ENCODE results near the gene CRIP3. TPM values are rescaled to one million over a fixed set of nuclear protein-coding genes. Genes with fewer than 3 reads are reported as not detected.

CRIP3 gene
- total and polyA plus RNA-seq, 2 of the 13 experiments (the other 11 are each of a cell fraction or from before 2014, with no cell fraction given) = 6.3 to 9.3 TPM

DNA sequence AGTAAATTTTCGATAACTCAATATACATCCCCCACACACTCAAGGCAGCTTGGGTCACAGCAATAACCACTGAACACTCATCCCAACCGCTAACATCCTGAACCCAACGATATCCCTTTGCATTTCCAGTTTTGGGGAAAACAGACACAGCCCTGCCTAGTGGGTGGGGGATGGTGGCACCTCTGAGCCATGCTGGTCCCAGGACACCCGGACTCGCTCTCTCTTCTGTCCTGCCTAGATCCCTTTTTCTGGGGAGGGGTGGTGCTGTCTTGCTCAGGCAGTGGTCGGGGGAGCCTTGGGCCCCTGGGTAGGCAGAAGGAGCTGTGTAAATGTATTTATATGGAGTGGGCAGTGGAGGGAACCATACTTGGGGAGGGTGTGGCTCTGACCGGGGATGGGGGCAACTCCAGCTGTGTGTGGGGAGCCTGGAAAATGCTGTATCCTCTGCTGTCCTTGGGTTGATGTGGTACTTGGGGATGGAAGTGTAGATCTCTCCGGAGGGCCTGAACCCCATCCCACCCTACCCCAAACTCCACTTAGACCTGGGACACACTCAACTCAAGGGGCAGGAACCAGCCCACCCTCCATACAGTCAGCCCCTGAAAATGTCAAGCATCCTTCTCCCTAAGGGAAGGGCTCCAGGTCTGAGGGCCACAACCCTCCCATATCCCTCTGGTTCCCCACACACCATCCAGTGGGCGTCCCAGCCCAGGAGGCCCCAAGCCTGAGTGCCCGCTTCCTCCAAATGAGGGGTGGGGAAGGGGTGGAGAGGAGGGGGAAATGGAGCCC lies 34.3 kb downstream of the CRIP3 start (continued):
- TF ChIP-seq ZNF235 (CRISPR knock-in tag; IDR thresholded peaks at IDR 0.05; ENCODE audit: borderline replicate concordance) = no peak
- TF ChIP-seq, protein P1, sequence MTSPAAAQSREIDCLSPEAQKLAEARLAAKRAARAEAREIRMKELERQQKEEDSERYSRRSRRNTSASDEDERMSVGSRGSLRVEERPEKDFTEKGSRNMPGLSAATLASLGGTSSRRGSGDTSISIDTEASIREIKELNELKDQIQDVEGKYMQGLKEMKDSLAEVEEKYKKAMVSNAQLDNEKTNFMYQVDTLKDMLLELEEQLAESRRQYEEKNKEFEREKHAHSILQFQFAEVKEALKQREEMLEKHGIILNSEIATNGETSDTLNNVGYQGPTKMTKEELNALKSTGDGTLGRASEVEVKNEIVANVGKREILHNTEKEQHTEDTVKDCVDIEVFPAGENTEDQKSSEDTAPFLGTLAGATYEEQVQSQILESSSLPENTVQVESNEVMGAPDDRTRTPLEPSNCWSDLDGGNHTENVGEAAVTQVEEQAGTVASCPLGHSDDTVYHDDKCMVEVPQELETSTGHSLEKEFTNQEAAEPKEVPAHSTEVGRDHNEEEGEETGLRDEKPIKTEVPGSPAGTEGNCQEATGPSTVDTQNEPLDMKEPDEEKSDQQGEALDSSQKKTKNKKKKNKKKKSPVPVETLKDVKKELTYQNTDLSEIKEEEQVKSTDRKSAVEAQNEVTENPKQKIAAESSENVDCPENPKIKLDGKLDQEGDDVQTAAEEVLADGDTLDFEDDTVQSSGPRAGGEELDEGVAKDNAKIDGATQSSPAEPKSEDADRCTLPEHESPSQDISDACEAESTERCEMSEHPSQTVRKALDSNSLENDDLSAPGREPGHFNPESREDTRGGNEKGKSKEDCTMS (CRISPR knock-in tag; conservative IDR thresholded peaks at IDR 0.05) = no peak
- TF ChIP-seq ZNF354B (CRISPR knock-in tag; IDR thresholded peaks at IDR 0.05) = no peak
- no peak; the same call in 1 of the 2 replicates for TF ChIP-seq ZNF350 (CRISPR knock-in tag; IDR thresholded peaks at IDR 0.05; ENCODE audit: borderline replicate concordance, low read depth)
- TF ChIP-seq ZFY (CRISPR knock-in tag; IDR thresholded peaks at IDR 0.05) = no peak
- no peak for TF ChIP-seq TSC22D2 (CRISPR knock-in tag; IDR thresholded peaks at IDR 0.05; ENCODE audit: borderline replicate concordance)
- no peak for TF ChIP-seq ELF1 (CRISPR knock-in tag; IDR thresholded peaks at IDR 0.05)
- no peak for TF ChIP-seq NR2C2 (CRISPR knock-in tag; IDR thresholded peaks at IDR 0.05; ENCODE audit: borderline replicate concordance)
- TF ChIP-seq, protein P2, sequence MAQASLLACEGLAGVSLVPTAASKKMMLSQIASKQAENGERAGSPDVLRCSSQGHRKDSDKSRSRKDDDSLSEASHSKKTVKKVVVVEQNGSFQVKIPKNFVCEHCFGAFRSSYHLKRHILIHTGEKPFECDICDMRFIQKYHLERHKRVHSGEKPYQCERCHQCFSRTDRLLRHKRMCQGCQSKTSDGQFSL (CRISPR knock-in tag; IDR thresholded peaks at IDR 0.05) = no peak
- no peak for TF ChIP-seq NONO (IDR thresholded peaks at IDR 0.05)
- no peak for TF ChIP-seq NONO (CRISPR knock-in tag; conservative IDR thresholded peaks at IDR 0.05)
- TF ChIP-seq, protein P3, sequence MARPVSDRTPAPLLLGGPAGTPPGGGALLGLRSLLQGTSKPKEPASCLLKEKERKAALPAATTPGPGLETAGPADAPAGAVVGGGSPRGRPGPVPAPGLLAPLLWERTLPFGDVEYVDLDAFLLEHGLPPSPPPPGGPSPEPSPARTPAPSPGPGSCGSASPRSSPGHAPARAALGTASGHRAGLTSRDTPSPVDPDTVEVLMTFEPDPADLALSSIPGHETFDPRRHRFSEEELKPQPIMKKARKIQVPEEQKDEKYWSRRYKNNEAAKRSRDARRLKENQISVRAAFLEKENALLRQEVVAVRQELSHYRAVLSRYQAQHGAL (CRISPR knock-in tag; IDR thresholded peaks at IDR 0.05; ENCODE audit: not compliant biosample characterization) = no peak
- TF ChIP-seq SALL1 (CRISPR knock-in tag; IDR thresholded peaks at IDR 0.05) = peak; percentile 44; the same call in 1 of the 2 replicates
- 0 out of 2 replicates have a peak, but pooled peaks have one; percentile 15 for TF ChIP-seq MIER2 (CRISPR knock-in tag; IDR thresholded peaks at IDR 0.05)
- no peak for TF ChIP-seq HOXA5 (CRISPR knock-in tag; IDR thresholded peaks at IDR 0.05)
- TF ChIP-seq, protein P4, sequence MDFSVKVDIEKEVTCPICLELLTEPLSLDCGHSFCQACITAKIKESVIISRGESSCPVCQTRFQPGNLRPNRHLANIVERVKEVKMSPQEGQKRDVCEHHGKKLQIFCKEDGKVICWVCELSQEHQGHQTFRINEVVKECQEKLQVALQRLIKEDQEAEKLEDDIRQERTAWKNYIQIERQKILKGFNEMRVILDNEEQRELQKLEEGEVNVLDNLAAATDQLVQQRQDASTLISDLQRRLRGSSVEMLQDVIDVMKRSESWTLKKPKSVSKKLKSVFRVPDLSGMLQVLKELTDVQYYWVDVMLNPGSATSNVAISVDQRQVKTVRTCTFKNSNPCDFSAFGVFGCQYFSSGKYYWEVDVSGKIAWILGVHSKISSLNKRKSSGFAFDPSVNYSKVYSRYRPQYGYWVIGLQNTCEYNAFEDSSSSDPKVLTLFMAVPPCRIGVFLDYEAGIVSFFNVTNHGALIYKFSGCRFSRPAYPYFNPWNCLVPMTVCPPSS (IDR thresholded peaks at IDR 0.05) = no peak
- TF ChIP-seq CBFB (CRISPR knock-in tag; IDR thresholded peaks at IDR 0.05) = no peak
- no peak for TF ChIP-seq GABPA (IDR thresholded peaks at IDR 0.05; ENCODE audit: low read depth, low read length)
- TF ChIP-seq GABPA (CRISPR knock-in tag; IDR thresholded peaks at IDR 0.05; ENCODE audit: low read depth) = no peak
- TF ChIP-seq, protein P5, sequence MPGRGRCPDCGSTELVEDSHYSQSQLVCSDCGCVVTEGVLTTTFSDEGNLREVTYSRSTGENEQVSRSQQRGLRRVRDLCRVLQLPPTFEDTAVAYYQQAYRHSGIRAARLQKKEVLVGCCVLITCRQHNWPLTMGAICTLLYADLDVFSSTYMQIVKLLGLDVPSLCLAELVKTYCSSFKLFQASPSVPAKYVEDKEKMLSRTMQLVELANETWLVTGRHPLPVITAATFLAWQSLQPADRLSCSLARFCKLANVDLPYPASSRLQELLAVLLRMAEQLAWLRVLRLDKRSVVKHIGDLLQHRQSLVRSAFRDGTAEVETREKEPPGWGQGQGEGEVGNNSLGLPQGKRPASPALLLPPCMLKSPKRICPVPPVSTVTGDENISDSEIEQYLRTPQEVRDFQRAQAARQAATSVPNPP (CRISPR knock-in tag; IDR thresholded peaks at IDR 0.05) = no peak
- TF ChIP-seq ZNF605 (CRISPR knock-in tag; IDR thresholded peaks at IDR 0.05) = peak; percentile 18; the same call in 1 of the 2 replicates
- no peak for TF ChIP-seq NFE2L1 (CRISPR knock-in tag; IDR thresholded peaks at IDR 0.05; ENCODE audit: borderline replicate concordance)
- TF ChIP-seq, protein P6, sequence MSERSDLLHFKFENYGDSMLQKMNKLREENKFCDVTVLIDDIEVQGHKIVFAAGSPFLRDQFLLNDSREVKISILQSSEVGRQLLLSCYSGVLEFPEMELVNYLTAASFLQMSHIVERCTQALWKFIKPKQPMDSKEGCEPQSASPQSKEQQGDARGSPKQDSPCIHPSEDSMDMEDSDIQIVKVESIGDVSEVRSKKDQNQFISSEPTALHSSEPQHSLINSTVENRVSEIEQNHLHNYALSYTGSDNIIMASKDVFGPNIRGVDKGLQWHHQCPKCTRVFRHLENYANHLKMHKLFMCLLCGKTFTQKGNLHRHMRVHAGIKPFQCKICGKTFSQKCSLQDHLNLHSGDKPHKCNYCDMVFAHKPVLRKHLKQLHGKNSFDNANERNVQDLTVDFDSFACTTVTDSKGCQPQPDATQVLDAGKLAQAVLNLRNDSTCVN (CRISPR knock-in tag; IDR thresholded peaks at IDR 0.05; ENCODE audit: borderline replicate concordance) = no peak
- no peak for TF ChIP-seq MAF1 (CRISPR knock-in tag; IDR thresholded peaks at IDR 0.05; ENCODE audit: borderline replicate concordance)
